ENCODE data around the gene NDC80. TPM values are rescaled to one million over a fixed set of nuclear protein-coding genes. Genes with fewer than 3 reads are reported as not detected.

Gene NDC80
- total and polyA plus RNA-seq, 9 of the 15 experiments (the other 6 are each of a cell fraction or from before 2014, with no cell fraction given), result 65.2 to 97.9 (median 83.3) TPM

GRCh38 chr18:2571200-2572170, at the start of gene NDC80, which contains the start of gene METTL4 (continued):
- no peak for TF ChIP-seq PRPF4 (IDR thresholded peaks at IDR 0.05; ENCODE audit: insufficient read depth, low read depth, low read length, poor library complexity, severe bottlenecking)
- peak; percentile 79; the same call in 1 of the 2 replicates for TF ChIP-seq ZNF232 (CRISPR knock-in tag; IDR thresholded peaks at IDR 0.05)
- TF ChIP-seq NFXL1 (CRISPR knock-in tag; IDR thresholded peaks at IDR 0.05), result no peak
- peak; percentile 13; the same call in 1 of the 2 replicates for TF ChIP-seq MYNN (IDR thresholded peaks at IDR 0.05)
- no peak for TF ChIP-seq MYNN (CRISPR knock-in tag; IDR thresholded peaks at IDR 0.05)
- peak; percentile 100 for TF ChIP-seq MTA1 (IDR thresholded peaks at IDR 0.05; ENCODE audit: borderline replicate concordance)
- TF ChIP-seq BHLHE40 (IDR thresholded peaks at IDR 0.05; ENCODE audit: low read length), result 0 out of 2 replicates have a peak, but pooled peaks have one; percentile 43
- TF ChIP-seq DMBX1 (CRISPR knock-in tag; IDR thresholded peaks at IDR 0.05; ENCODE audit: borderline replicate concordance), result no peak
- no peak for TF ChIP-seq HIVEP1 (CRISPR knock-in tag; IDR thresholded peaks at IDR 0.05)
- no peak for TF ChIP-seq ZNF696 (CRISPR knock-in tag; conservative IDR thresholded peaks at IDR 0.05)
- TF ChIP-seq PYGO2 (tag; IDR thresholded peaks at IDR 0.05), result no peak
- no peak; the same call in 1 of the 2 replicates for TF ChIP-seq ZBED1 (IDR thresholded peaks at IDR 0.05)
- TF ChIP-seq BMI1 (IDR thresholded peaks at IDR 0.05; ENCODE audit: low read length), result no peak
- no peak for TF ChIP-seq PURB (CRISPR knock-in tag; IDR thresholded peaks at IDR 0.05; ENCODE audit: low read depth)
- no peak for TF ChIP-seq ZNF75A (CRISPR knock-in tag; IDR thresholded peaks at IDR 0.05)
- peak; percentile 79 for TF ChIP-seq NKRF (IDR thresholded peaks at IDR 0.05; ENCODE audit: borderline replicate concordance)
- TF ChIP-seq SRSF9 (IDR thresholded peaks at IDR 0.05; ENCODE audit: borderline replicate concordance, low read depth, low read length), result no peak
- no peak for TF ChIP-seq ZBTB43 (CRISPR knock-in tag; IDR thresholded peaks at IDR 0.05)
- TF ChIP-seq KAT2B (IDR thresholded peaks at IDR 0.05; ENCODE audit: low read depth, low read length), result no peak
- TF ChIP-seq SNIP1 (IDR thresholded peaks at IDR 0.05; ENCODE audit: low read depth), result peak; percentile 17; the same call in 1 of the 2 replicates
- no peak for TF ChIP-seq E4F1 (CRISPR knock-in tag; IDR thresholded peaks at IDR 0.05; ENCODE audit: borderline replicate concordance)
- TF ChIP-seq ETV5 (CRISPR knock-in tag; IDR thresholded peaks at IDR 0.05; ENCODE audit: low read depth), result peak; percentile 38; the same call in 1 of the 2 replicates
- TF ChIP-seq ARID2 (IDR thresholded peaks at IDR 0.05), result peak; percentile 82

Measured in K562 (cell line).